GM12865 (cell line): ENCODE results near the gene GNMT.

Experiments used
- DNase-seq: peaks from one replicate; pipeline ENCODE4 v3.0.0; 2010; ENCODE audit warnings: low read depth
- H3K4me3 ChIP-seq: 2 replicates; pipeline ENCODE4 v1.5.1; 2011; ENCODE audit warnings: mild to moderate bottlenecking, low read depth, low read length, control low read depth
- CTCF ChIP-seq: IDR thresholded peaks from 2 replicates; pipeline ENCODE4 v1.5.1; 2011; ENCODE audit warnings: low read length, control low read depth, low read depth, inconsistent platforms; ENCODE audit not compliant: insufficient read depth; ENCODE audit errors: missing control alignments

The GNMT gene

GRCh38 chr6:42967228-42967627 lies 6.7 kb downstream of the GNMT start:
- no peak for DNase-seq
- no peak overlapping the region for H3K4me3 ChIP-seq
- TF ChIP-seq CTCF: no peak

- no peak overlapping the region for H3K4me3 ChIP-seq
Observed at GRCh38 chr6:42968126-42968701, 7.7 kb downstream of the GNMT start.

GRCh38 chr6:42968783-42969182 lies 8.2 kb downstream of the GNMT start:
- no peak overlapping the region for H3K4me3 ChIP-seq
- TF ChIP-seq CTCF: no peak
- no peak for DNase-seq

More at GRCh38 chr6:42968126-42968701, 7.7 kb downstream of the GNMT start:
- TF ChIP-seq CTCF: no peak
- DNase-seq: no peak

- no peak overlapping the region for H3K4me3 ChIP-seq
- TF ChIP-seq CTCF: no peak
- DNase-seq: no peak
Observed at GRCh38 chr6:42969431-42969830, 8.9 kb downstream of the GNMT start.

GRCh38 chr6:42969934-42970333 lies 9.4 kb downstream of the GNMT start:
- TF ChIP-seq CTCF: no peak
- no peak for DNase-seq
- H3K4me3 ChIP-seq: no peak overlapping the region

GRCh38 chr6:42970871-42971612 lies 10.5 kb downstream of the GNMT start:
- H3K4me3 ChIP-seq: no peak overlapping the region
- no peak for TF ChIP-seq CTCF
- no peak for DNase-seq
